Stimulated activated CD8-positive, alpha-beta memory T cell treated with anti-CD3 and anti-CD28 coated beads, Interleukin-15, amount 100 ng/mL, for 48 hours (primary cell): ENCODE results near the gene FAM24A.

Experiments used
- DNase-seq, 2 donors: peaks; one replicate each; pipeline ENCODE4 v3.0.0-alpha.2; 2020; ENCODE audit warnings: low read depth in 2 of 2

FAM24A gene

DNA sequence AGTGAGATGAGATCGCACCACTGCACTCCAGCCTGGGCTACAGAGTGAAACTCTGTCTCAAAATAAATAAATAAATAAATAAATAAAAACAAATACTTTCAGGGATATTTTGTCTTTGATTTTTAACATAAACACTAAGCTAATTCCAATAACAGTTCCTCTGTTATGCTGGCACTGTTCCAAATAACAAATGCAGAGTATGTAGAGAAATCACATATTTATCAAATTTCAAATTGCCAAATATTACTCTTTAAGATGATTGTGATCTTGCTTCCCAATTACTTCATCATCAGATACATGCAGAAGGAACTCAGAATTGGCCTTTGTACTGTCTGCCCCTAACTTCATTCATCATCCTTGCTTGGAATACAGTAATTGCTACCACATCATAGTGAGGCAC is 19.7 kb downstream of the FAM24A start:
- no peak for DNase-seq

DNA sequence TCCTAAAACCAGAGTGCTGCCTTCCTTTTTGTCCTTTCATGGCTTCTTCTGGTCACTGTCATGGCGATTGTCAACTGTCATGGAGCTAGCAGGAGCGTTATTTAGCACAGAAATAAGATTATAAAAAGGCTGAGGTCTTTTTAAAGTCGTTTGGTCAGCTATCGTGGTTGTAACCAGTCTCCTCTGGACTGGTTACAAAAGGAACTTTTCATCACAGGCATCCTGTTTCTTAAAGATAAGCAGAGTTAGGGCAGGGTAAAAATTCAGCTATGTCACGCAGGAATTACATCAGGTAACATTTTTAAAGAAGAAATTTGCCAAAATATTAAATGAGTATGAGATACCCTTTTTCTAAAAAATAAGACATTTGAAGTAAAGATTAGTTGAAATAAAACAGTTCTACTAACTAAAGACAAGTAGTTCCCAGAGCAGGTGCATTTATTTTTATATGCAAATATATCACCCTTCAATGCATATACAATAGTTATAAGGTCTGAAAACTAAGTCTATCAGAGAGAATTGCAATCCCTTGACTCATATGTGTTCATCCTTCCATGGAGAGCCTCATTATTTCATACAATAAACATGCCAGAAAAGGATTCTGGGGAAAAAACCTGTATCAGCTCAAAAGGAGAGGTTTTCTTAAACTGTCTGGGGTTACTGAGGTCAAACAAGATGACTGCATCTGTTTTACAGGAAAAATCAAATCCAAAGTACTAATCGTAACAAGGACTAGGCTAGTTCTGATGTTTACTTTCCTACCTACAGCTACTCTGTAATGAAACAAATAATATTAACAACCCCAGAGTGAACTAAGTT is 20.9 kb downstream of the FAM24A start:
- no peak for DNase-seq

DNA sequence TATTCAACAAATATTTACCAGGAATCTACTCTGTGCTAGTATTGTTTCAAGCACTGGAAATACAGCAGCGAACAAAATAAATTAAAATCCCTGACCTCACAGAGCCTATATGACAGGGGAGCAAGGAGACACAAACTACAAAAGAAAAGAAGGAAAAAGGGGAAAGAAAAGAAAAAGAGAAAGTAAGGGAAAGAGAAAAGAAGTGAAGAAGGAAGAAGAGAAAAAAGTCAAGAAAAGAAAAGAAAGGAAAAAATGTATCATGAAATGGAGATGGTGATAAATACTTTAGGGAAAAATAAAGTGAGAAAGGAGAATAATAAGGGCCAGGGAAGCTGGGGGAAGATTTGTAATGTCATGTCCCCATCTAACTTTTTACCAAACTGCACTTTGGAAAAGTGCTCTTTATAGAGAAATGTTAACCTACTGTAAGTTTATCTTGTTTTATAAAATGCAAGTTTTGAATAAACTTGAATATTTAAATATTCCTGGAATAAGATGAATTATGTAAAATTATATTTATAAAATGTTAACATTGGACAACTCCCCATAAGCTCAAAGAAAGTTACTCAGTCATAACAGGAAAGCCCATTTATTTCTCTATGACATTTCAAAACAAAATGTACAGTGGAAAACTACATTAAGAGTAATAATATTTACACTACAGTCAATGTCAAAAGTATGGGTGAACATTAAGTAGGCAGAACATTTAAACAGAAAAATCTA is 28.9 kb downstream of the FAM24A start:
- no peak for DNase-seq

DNA sequence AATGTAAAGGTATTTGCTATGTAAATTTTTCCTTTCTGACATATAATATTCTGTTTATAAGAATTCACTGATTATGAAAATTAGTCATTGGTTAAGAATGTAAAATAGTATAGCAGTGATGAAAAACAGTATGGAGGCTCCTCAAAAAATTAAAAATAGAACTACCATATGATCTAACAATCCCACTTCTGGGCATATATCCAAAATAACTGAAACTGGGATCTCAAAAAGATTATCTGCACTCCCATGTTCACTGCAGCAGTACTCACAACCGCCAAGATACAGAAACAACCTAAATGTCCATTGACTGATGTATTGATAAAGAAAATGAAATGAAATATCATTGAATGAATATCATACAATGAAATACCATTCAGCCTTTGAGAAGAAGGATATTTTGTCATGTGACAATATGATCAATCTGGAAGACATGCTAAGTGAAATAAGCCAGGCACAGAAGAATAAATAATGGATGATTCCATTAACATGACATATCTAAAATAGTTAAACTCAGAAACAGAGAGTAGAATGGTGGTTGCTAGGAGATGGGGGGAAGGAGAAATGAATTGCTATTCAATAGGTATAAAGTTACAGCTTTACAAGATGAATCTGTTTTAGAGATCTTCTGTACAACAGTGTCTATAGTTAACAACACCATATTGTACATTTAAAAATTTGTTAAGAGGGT is 29.6 kb downstream of the FAM24A start:
- DNase-seq, result no peak

DNA sequence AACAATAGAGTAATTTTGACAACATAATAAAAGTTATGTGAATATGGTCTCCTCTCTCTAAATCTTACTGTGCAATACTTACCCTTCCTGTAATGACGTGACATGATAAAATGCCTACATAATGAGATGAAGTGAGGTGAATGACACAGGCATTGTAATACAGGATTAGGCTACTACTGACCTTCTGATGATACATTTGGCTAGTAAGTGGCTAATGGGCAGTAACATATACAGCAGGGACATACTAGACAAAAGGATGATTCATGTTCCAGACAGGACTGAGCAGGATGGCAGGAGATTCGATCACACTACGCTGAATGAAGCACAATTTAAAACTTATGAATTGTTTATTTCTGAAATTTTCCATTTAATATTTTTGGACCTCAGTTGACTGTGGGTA is 38.9 kb downstream of the FAM24A start:
- no peak for DNase-seq

DNA sequence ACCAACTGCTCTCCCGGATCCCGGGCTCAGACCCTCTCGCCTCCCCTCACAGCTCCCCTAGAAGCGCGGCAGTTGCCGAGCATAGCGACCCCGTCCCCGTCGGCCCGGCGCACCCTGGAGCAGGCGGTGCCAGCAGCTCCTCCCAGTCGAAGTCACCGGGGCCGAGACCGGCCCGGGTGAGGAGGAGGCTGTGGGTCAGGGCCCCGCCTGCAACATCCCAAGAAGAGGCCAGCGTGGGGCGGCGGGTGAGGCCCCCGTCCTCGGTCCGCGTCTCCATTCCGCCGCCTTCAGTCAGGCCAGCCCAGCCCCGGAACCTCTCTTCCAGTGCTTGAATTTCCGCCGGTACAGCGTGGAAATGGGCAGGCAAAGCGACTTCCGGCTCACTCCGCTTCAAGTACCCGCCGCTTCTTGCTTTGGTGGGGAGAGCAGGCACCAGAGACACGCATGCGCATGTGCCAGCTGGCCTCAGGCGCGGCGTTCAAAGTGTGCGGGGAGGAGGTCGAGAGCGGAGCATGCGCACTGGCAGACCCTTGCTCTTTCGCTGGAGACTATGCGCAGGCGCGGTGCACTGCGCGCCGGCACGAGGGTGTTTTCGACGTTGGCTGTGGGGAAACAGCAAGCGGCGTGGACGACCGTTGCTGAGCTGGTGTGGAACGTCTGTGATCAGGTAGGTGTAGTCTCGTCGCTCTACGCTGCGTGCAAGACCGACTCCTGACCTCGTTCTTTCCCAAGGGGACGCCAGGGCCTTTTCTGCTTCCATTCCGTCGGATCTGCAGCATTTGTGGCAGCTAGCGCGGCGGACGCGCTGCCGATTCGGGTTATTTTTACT is 43.7 kb downstream of the FAM24A start, which contains the start of gene C10orf88:
TSS of gene C10orf88 (minus strand) at position 326 of the 829 bp plus-strand sequence. CDS start at position 277, 49 bp downstream.
- peak; percentile 96 to 97 for DNase-seq

DNA sequence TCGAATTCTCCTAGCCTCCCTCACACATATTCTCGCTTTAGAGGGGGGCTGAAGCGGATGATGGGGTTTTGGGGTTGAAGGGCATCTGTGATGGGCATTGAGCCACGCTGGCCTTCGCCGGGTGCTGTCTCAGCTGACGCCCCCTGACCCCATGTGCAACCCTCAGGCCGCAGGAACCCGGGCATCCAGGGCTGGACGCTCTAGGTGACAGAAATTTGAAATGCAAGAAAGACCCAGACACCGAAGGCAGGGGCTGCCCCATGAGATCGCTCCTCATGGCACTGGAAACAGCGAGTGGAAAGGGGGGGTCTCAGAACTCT is 44.3 kb downstream of the FAM24A start:
- no peak for DNase-seq

DNA sequence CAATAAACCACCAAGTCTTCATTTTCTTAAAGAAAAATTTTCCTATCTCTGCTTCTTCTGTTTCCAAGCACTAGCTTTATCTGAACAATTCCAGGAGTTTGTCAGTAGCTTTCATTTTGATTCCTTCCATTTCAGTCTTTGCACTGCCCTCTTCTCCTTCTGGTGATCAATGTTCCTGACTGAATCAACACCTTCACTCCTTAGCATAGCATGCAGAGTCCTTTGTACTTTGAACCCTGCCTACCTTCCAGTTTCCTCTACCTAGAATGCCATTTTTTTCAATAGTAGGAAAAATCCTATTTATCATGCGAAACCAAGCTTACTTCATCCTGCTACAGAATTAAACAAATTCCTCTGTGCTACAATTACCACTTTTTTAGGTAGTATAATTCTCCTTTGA is 45.5 kb downstream of the FAM24A start:
- no peak for DNase-seq

DNA sequence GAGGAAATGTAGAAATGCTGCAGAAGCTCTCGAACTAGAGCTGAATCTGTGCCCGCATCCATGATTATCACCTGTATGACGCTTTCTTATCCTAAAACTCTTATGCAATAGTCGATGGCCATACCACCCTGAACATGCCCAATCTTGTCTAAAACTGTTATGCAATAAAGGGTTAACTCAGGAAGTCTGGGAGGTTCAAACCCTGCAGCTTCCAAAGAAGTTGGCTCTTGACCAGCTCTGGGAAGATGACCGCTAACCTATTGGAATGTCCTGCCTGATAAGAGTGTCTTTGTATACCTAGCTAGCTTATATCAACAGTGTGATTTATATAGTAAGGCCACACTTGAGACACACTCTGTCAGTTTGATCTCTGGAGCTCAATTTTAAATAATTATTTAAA is 47.1 kb downstream of the FAM24A start:
- no peak for DNase-seq

DNA sequence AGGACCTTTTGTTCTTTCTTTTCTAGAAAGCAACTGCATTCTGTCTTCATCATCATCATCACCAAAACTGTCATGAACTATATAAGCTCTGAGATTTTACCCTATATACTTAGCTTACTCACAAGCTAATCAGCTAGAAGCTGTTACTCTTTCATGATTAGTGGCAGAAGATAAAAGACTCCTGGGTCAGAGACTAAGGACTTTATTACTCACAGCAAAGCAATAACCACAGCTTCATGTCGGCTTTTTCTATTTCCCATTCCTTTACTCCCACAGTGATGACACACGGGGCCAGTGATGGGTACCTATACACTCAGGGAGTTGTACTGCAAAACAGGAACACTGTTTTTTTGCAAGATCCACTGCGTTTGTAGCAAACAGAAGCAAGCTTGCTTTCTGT is 52.0 kb downstream of the FAM24A start:
- no peak for DNase-seq
